Neural crest cell (in vitro differentiated cells): Measurements from ENCODE around the gene PRKAG2. TPM values are rescaled to one million over a fixed set of nuclear protein-coding genes. Genes with fewer than 3 reads are reported as not detected.

ENCODE experiments used
- DNase-seq: peaks from one replicate; pipeline ENCODE4 v3.0.0; 2021; ENCODE audit warnings: low read depth, mixed read lengths, low spot score
- H3K27ac Mint-ChIP-seq: one replicate; pipeline ENCODE4 v1.8.0; 2021; ENCODE audit warnings: mild to moderate bottlenecking, mixed read lengths; ENCODE audit not compliant: unreplicated experiment
- H3K27me3 Mint-ChIP-seq: 2 replicates; pipeline ENCODE4 v1.8.0; 2021; ENCODE audit warnings: low read depth, mild to moderate bottlenecking, mixed read lengths
- H3K36me3 Mint-ChIP-seq: 2 replicates; pipeline ENCODE4 v1.8.0; 2021; ENCODE audit warnings: low read depth, mild to moderate bottlenecking, mixed read lengths
- H3K4me1 Mint-ChIP-seq: 2 replicates; pipeline ENCODE4 v1.8.0; 2021; ENCODE audit warnings: mixed read lengths
- H3K4me3 Mint-ChIP-seq: one replicate; pipeline ENCODE4 v1.8.0; 2021; ENCODE audit warnings: mild to moderate bottlenecking, mixed read lengths
- H3K9me3 Mint-ChIP-seq: 2 replicates; pipeline ENCODE4 v1.8.0; 2021; ENCODE audit warnings: mixed read lengths
- total RNA-seq: library from RNA; stranded (reverse); gene quantifications from 2 replicates; pipeline ENCODE4 v1.2.1, GENCODE V29; 2021
- TF ChIP-seq, protein P1 (sequence below): fragments of 200-600 bp; sonication (generic); conservative IDR thresholded peaks from 2 replicates; pipeline ENCODE4 v1.5.0; 2021; ENCODE audit warnings: antibody characterized with exemption, mild to moderate bottlenecking

Gene PRKAG2
- total RNA-seq, 1 donor from 2014 or later, result 12.5 TPM

DNA sequence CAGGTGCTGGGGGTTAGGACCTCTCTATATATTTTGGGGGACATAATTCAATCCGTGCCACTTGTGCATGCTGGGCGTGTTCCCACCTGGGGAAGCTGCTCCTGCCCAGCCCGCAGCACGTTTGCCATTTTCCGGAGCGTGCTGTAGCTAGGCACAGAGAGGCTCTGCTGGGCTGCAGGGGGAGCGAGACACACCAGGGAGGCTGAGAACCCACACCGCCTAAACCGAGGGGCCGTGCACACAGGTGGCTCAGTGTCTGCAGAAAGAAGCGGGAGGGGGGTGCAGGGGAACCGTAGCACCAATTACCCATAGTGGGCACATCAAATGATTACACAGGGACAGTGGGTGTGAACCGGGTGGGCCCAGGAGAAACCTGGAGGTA lies 27.0 kb downstream of the PRKAG2 start:
- Mint-ChIP-seq H3K4me3 (no peak overlapping the region), H3K27ac (no peak overlapping the region), H3K36me3 (no peaks in the 10 kb centered on the region), H3K9me3 (no peaks in the 10 kb centered on the region), H3K4me1 (peaks cover 6% of the 10 kb centered on the region), H3K27me3 (no peaks in the 10 kb centered on the region)
- TF ChIP-seq, protein P1, sequence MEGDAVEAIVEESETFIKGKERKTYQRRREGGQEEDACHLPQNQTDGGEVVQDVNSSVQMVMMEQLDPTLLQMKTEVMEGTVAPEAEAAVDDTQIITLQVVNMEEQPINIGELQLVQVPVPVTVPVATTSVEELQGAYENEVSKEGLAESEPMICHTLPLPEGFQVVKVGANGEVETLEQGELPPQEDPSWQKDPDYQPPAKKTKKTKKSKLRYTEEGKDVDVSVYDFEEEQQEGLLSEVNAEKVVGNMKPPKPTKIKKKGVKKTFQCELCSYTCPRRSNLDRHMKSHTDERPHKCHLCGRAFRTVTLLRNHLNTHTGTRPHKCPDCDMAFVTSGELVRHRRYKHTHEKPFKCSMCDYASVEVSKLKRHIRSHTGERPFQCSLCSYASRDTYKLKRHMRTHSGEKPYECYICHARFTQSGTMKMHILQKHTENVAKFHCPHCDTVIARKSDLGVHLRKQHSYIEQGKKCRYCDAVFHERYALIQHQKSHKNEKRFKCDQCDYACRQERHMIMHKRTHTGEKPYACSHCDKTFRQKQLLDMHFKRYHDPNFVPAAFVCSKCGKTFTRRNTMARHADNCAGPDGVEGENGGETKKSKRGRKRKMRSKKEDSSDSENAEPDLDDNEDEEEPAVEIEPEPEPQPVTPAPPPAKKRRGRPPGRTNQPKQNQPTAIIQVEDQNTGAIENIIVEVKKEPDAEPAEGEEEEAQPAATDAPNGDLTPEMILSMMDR, result no peak
- no peak for DNase-seq

DNA sequence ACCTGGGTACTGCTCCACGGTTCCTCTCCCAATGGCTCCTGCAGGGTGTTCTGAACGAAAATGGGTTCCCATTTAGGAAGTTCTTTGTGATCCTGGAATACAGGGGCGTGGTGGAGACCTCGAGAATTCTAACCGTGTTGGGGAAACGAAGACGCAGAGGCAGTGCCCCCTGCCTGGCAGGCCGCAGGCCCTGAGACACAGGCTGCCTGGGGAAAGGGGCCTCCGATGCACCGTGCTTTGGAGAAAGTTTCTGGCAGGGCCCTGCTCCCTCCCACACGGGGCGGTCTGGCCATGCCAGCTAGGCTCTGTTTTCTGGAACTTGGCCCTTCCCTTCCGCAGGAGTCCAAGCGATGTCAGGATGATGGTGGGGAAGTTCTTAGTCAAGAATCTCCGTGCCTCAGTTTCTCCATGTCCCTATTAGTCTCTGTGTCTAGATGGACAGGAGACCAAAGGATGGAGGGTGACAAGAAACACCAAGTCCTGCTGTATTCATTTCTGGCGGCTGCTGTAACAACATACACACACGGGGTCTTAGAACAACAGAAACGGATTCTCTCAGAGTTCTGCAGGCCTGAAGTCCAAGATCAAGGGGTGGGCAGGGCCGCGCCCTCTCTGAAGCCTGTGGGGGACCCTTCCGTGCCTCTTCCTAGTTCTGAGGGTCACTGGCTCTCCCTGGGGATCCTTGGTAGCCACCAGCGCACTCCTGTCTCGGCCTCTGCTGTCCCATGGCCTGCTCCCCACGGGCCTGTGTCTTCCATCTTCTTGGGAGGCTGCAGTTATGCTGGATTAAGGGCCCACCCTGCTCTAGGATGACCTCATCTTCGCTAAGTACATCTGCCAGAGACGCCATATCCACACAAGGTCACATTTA lies 27.7 kb downstream of the PRKAG2 start:
- no peak overlapping the region for H3K27ac Mint-ChIP-seq
- H3K9me3 Mint-ChIP-seq, result no peaks in the 10 kb centered on the region
- TF ChIP-seq, protein P1, result no peak
- H3K27me3 Mint-ChIP-seq, result no peaks in the 10 kb centered on the region
- H3K4me3 Mint-ChIP-seq, result no peak overlapping the region
- DNase-seq, result no peak
- H3K36me3 Mint-ChIP-seq, result no peaks in the 10 kb centered on the region
- H3K4me1 Mint-ChIP-seq, result peaks cover 5% of the 10 kb centered on the region

DNA sequence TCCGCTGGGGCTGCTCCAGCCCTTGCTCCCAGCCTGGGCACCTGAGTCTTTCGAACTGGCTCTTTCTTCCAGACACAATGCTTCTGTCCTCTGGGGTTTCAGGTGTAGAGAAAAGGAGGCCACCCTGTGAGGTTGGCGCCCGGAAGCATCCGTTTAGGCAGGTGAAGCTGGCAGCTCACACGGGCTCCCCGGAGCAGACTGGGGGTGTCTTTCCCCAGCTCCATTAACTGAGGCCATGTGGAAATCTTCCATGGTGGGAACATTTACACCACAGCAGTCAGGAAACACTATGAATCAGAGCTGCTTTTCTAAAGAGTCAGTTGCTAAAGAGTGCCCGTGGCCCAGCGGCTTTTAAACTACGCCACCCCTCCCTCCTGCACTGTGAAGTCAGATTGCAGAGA lies 29.2 kb downstream of the PRKAG2 start:
- Mint-ChIP-seq H3K9me3 (no peaks in the 10 kb centered on the region), H3K27ac (no peak overlapping the region)
- TF ChIP-seq, protein P1, result no peak

DNA sequence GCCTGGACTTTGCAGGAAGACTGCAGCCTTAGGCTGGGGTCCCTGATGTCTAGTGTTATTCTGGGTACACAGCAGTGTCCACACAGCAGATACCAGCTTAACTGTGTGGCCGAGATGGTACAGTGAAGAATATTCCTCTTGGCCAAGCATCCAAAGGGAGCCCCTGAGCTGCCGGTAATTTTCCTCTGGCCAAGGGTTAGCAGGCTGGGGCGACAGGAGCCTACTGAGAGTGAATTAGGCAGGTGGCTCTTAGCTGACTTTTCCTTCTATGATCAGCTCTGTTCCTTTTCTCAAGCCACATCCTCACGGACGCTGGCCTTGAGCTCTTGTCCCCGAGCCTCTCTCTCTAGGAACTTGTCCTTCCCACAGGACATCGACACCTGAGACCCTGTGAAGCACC lies 29.8 kb downstream of the PRKAG2 start:
- H3K4me3 Mint-ChIP-seq, result no peak overlapping the region
- DNase-seq, result no peak
- H3K27ac Mint-ChIP-seq, result no peak overlapping the region
- no peaks in the 10 kb centered on the region for H3K27me3 Mint-ChIP-seq
- H3K4me1 Mint-ChIP-seq, result no peaks in the 10 kb centered on the region
- H3K9me3 Mint-ChIP-seq, result no peaks in the 10 kb centered on the region
- TF ChIP-seq, protein P1, result no peak
- H3K36me3 Mint-ChIP-seq, result no peaks in the 10 kb centered on the region

More for the DNA sequence above, 29.2 kb downstream of the PRKAG2 start:
- Mint-ChIP-seq H3K4me3 (no peak overlapping the region), H3K36me3 (no peaks in the 10 kb centered on the region), H3K4me1 (no peaks in the 10 kb centered on the region), H3K27me3 (no peaks in the 10 kb centered on the region)
- DNase-seq, result no peak

DNA sequence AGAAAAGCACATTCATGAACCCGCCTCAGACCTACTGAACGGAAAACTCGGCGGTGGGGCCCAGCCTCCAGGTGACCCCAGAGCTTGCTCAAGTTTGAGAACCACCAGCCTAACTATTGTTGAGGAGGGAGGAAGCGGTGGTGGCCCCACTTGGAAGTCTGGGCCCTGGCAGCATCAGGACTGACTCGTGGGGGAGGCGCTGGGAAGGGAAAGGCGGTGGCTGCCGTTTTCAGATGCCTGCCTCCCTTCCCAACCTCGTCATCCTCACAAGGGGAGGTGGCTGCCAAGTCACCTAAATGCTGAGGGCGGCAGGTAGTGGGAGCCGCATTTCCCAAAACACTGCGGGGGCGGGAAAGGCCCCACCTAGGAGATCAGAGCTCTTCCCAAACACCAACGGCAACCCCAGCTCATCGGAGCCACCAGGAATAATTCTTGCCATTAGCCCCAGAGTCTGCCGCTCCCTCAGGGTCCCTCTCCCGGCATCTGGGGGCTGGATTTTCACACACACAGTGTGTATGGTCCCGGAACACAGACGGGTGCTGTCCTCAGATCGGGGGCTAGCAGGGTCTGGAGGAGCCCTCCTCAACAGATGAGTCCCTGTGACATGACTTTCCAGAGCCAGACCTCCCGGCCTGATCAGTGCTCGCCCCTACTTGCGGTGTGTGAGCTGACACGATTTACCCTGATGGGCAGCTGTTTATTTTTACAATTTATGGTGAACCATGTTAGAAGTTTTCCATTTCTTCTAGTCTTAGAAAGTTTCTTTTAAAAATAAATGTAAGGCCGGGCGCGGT lies 31.3 kb downstream of the PRKAG2 start:
- no peaks in the 10 kb centered on the region for H3K27me3 Mint-ChIP-seq
- H3K27ac Mint-ChIP-seq, result no peak overlapping the region
- TF ChIP-seq, protein P1, result no peak
- H3K9me3 Mint-ChIP-seq, result no peaks in the 10 kb centered on the region
- H3K4me3 Mint-ChIP-seq, result no peak overlapping the region
- H3K36me3 Mint-ChIP-seq, result no peaks in the 10 kb centered on the region
- no peak for DNase-seq
- H3K4me1 Mint-ChIP-seq, result no peaks in the 10 kb centered on the region
